Kidney glomerular epithelial cell (primary cell): ENCODE results near the gene PLD6.
"Not testable (repeated sequence)": the region's sequence is repeated elsewhere in the genome, so short reads cannot be mapped to it uniquely, and the experiment has no call there.

Source experiments
- DNase-seq: peaks from one replicate; lab custom pipeline; 2025; lab: John Stamatoyannopoulos, UW

The PLD6 gene

GRCh38 chr17:17200831-17201230 lies 5.3 kb downstream of the PLD6 start:
- DNase-seq = no peak

DNA sequence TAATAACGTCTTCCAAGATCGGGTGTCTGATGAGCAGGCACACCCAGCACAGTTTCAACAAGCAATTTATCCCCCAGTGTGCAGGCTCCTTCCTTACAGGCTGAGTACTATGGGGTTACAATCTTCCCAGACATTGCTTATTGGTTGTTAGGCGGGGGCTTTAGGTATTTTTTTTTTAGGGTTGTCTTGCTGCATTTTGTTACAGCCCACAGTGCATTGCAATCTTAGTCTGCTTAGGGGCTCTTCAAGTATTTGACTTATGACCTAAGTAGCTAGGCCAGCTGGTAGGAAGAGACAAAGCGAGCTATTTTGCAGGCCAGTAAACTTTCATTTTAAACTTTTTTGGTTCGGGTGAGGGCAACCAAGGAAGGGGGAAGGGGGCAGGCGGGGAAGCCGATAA lies 5.8 kb downstream of the PLD6 start:
- no peak for DNase-seq

DNA sequence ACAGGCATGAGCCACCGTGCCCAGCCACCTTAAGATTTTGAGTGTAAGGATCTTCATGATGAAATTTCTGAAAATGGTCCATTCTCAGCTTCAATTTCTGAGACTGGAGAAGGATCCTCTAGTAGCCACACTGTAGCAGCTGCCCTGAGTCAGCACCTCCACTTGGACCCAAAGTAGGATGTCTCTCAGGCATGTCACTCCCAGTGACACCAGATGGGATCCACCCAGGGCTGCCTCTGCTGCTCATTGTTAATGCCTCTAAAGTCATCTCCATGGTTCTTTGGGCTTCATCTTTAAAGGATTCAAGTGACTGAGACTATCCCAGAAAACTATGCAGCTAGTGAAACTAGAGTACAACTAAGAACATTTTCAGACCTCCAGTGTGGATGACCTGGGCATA lies 7.9 kb downstream of the PLD6 start:
- no peak for DNase-seq

- no peak for DNase-seq
Measured at GRCh38 chr17:17196776-17197175, 9.4 kb downstream of the PLD6 start.

DNA sequence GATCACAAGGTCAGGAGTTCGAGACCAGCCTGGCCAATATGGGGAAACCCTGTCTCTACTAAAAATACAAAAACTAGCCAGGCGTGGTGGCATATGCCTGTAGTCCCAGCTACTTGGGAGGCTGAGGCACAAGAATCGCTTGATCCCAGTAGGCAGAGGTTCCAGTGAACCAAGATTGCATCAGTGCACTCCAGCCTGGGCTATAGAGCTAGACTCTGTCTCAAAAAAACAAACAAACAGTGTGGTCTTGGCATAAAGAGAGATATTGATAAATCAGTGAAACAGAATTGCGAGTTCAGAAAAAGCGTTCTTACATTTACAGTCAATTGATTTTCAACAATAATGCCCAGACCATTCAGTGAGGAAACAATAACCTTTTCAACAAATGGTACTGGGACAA lies 10.7 kb downstream of the PLD6 start:
- DNase-seq = not testable (repeated sequence)

GRCh38 chr17:17191961-17192381 lies 14.2 kb downstream of the PLD6 start:
- DNase-seq = no peak

GRCh38 chr17:17191346-17191792 lies 14.8 kb downstream of the PLD6 start:
- DNase-seq = no peak

- no peak for DNase-seq
Measured at GRCh38 chr17:17190188-17190587, 15.9 kb downstream of the PLD6 start.

- DNase-seq = no peak
Measured at GRCh38 chr17:17189559-17189958, 16.6 kb downstream of the PLD6 start.

GRCh38 chr17:17188586-17188985 lies 17.5 kb downstream of the PLD6 start:
- no peak for DNase-seq

DNA sequence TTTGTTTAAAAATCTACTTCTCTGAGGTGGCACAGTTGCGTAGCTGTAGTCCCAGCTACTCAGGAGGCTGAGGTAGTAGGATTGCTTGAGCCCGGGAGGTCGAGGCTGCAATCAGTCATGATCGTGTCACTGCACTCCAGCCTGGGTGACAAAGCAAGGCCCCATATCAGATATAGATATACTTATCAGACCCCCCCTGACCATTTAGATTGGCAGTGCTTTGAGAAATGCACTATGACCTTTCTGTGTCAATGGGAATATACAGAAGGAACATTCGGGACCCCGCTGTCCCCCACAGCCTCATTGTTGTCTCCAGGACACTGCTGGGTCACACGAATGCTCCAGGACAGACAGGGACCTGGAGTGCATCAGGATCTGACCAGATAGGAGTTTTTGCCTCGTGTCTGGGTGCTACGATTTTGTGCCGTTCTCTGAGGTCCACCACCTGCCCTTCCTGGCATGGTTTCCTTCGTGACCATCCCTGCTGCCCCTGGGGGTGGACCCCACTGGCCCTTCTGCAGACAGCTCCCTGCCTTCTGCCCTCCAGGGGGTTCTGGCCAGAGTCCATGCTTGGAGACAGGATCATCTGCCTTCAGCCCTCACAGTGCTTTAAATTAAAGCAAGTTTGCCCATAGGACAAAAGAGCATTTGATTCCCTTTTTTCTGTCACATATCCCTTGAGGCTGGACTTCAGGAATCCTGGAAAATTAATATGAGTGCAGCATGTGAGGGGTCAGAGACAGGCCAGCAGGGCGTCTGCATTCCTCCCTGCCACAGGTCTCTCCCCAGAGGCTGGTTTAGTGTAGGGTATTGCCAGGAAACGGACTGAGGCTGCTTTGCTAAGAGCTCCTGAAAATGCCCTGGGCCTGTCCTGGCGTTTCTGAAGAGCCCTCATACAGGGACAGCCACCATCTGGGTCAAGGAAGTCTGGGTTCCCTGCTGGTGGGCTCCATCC lies 19.3 kb downstream of the PLD6 start:
- no peak for DNase-seq

GRCh38 chr17:17186051-17186450 lies 20.1 kb downstream of the PLD6 start:
- DNase-seq = no peak

DNA sequence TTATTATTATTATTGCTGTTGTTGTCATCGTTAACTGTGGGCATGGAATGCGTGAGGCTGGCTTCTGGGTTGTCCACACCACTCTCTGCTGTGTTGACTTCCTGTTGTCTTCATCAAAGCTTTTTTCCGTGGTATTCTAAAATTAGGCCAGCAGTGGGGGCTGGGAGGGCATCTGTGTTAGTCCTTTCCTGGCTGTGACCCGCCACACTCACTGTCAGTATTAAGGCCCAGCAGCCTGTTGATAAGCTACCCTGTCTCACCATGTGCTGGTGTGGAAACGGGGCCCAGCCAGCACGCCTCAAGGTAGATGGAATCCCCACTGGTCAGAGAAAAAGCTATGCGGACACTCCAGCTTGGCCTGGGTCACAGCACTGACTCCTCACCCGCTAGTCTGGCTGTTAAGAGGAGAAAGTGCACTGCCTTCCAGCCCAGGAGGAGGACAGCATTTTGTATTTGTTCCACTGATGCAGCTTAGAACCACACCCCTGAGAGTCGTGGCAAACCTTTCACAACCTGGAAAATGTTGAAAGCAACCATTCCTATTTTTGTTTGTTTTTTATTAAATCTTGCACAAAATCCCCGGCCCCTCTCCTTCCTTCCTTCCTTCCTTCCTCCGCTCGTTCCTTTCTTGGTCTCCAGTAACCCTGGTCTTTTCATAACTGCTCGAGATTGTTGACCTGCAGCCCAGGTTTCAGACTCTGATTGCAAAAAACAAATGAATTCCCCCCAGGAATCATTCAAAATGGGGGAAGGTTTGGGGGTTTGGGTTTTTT lies 21.0 kb downstream of the PLD6 start:
- not testable (repeated sequence) for DNase-seq

DNA sequence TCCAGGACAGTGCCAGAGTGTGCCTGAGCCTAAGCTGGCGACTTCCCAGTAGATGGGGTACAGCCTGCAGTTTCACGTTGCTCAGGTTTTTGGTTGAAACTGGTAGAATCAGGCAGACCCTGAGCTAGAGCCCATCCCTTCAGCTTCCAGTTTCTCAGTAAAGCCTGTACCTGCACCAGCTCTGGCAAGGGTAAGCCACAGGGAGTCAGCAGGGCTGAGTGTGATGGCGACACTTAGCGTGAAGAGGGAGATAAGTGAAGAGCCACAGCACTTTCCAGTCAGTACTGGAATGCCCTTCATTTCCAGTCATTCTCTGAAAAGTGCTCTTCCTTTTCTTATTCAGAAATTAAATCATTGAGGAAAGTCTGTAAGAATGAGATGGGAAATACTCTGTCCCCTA lies 22.4 kb downstream of the PLD6 start:
- DNase-seq = no peak

DNA sequence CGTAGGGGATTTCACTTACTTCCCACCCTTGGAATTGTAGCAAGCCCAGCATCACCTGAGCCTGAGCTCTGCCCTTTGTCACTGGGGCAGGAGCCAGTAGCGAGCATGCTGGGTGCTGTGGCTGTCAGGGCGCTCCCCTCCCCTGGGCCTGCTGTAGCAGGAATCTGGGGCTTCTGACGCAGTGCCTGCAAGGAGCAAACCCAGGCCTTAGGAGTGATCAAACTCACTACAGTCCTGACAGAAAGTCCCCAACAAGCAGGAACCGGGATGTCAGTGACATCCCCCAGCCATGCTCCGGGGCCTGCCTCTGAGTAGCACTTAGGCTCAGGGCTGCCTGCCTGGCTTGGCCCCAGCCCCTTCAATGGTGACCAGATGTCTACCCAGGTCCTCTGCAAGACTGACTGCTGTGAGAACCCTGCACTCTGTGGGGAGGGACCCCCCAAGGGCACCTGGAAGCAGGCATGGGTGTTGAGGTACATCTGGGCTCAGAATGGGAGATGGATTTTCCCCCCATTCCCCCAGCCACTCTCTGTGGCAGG lies 23.5 kb downstream of the PLD6 start:
- DNase-seq = no peak

DNA sequence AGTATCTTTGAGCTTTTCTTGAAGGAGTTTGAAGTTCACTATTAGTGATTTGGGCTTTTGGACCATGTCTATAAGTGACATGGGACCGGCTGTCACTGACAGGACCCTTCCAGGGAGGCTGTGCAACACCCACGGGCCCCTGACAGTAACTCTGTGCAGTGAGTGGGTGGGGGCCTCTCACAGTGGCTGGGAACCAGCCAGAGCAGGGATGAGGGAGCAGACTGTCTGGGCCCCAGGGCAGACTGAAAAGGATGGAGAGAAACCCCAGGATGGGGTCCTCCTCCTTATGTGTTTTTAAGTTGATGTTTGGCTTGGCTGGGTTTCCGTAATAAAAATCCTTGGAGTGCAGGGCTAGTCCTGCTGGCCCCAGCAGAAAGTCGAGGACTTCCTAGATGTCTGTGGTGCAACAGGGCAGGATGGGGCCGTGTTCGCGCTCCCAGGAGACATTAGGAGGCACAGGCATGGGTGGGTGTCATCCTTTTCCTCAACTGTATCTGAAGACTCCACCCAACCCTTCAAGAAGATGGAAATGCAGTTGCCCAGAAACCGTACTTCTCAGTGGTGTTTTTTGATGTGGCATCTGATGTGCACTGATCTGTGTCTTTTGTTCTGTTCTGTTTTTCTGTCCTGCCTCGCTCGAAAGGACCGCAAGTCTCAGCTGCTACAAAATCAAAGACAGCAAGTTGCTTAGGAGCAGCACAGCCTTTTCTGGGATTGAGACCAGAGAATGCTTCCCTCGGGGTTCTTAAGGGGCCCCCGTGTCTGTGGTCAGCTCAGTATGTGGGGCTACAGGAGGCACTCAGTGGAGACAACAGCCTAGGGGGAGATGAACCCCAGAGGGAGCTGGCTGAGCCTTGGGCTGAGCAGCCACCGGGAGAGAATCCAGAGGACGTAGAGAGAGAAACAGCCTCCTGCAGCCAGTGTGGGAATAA lies 24.2 kb downstream of the PLD6 start:
- DNase-seq = no peak

GRCh38 chr17:17180741-17181525 lies 25.2 kb downstream of the PLD6 start:
- no peak for DNase-seq

DNA sequence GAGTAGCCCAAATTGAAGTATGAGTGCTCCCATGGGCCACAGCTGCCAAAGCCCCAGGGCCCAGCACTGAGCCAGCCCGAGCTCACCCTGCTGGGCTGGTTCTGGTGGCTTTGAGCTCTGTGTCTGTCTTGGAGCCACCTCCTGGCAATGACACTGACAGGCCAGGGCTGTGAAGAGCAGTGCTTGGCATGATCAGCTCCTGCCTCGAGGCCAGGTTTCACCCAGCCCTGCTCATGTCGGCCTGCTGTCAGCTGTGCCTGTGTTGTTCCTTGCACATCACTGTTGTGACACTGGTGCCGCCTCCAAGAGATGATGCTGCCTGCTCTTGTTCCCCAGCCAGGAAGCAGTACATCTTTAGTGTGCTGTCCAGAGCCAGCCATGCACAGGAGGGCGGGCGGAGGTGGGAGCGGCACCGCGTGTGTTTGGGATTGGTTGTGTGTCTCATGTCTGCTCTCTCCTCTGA lies 26.0 kb downstream of the PLD6 start:
- no peak for DNase-seq

DNA sequence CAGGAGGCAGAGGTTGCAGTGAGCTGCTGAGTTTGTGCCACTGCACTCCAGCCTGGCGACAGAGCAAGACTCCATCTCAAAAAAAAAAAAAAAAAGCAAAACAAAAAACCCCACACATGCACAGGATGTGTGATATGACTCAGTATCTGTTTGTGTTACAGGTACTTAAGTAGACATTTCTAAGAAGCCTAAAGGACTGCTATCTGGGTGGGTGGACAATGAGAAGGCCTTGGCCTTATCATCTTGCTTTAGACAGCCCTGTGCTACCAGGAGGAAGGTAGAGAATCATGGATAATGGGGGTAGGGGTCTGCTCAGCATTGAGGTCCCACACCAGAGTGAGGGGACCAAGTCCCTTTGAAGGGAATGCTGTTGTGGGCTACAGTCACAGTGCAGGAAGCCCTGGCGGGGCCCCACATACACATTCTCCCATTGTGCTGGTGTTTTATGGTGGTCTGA lies 26.7 kb downstream of the PLD6 start:
- DNase-seq = no peak

- DNase-seq = no peak
Measured at GRCh38 chr17:17177176-17177575, 29.0 kb downstream of the PLD6 start.

GRCh38 chr17:17176341-17176740 lies 29.8 kb downstream of the PLD6 start:
- DNase-seq = no peak
